OCI-LY1 (cell line): ENCODE data around the gene DIP2B.

Experiments
- H2AFZ ChIP-seq: fragments of 200-600 bp; sonication (generic), shearing (Covaris generic); 2 replicates; pipeline ENCODE4 v1.6.0; 2014; ENCODE audit warnings: antibody characterized with exemption, mild to moderate bottlenecking, low read length
- H3F3A ChIP-seq: fragments of 200-600 bp; sonication (generic), shearing (Covaris generic); 2 replicates; pipeline ENCODE4 v1.6.0; 2014; ENCODE audit warnings: mild to moderate bottlenecking, antibody characterized with exemption, low read length, moderate library complexity; ENCODE audit not compliant: insufficient read depth
- H3K27ac ChIP-seq: fragments of 200-600 bp; sonication (generic); 2 replicates; pipeline ENCODE4 v1.5.1; 2014; ENCODE audit warnings: low read length, mixed run types, mild to moderate bottlenecking, low read depth; ENCODE audit not compliant: poor library complexity, severe bottlenecking
- H3K27me3 ChIP-seq: fragments of 200-600 bp; sonication (generic); 2 replicates; pipeline ENCODE4 v1.6.0; 2014; ENCODE audit warnings: antibody characterized with exemption, mild to moderate bottlenecking, low read length, moderate library complexity; ENCODE audit not compliant: insufficient read depth
- H3K36me3 ChIP-seq: fragments of 200-600 bp; sonication (generic); 2 replicates; pipeline ENCODE4 v1.6.1; 2014; ENCODE audit warnings: mild to moderate bottlenecking, antibody characterized with exemption, low read length, moderate library complexity, mixed read lengths; ENCODE audit not compliant: insufficient read depth
- H3K4me1 ChIP-seq: fragments of 200-600 bp; sonication (generic); 2 replicates; pipeline ENCODE4 v1.5.1; 2014; ENCODE audit warnings: mild to moderate bottlenecking, low read length, moderate library complexity; ENCODE audit not compliant: insufficient read depth, severe bottlenecking
- H3K4me2 ChIP-seq: fragments of 200-600 bp; sonication (generic), shearing (Covaris generic); 2 replicates; pipeline ENCODE4 v1.6.1; 2014; ENCODE audit warnings: low read length
- H3K4me3 ChIP-seq: fragments of 200-600 bp; sonication (generic); 2 replicates; pipeline ENCODE4 v1.5.1; 2014; ENCODE audit warnings: low read length, low read depth, mild to moderate bottlenecking, mixed read lengths; ENCODE audit not compliant: poor library complexity, severe bottlenecking
- H3K79me2 ChIP-seq: fragments of 200-600 bp; shearing (Covaris generic); 2 replicates; pipeline ENCODE4 v1.6.1; 2016; ENCODE audit warnings: mixed run types, low read length, mixed read lengths; ENCODE audit not compliant: insufficient read depth
- H3K9ac ChIP-seq: fragments of 200-600 bp; sonication (generic), shearing (Covaris generic); 2 replicates; pipeline ENCODE4 v1.6.1; 2014; ENCODE audit warnings: mild to moderate bottlenecking, low read length, mixed read lengths
- H3K9me2 ChIP-seq: fragments of 200-600 bp; sonication (generic), shearing (Covaris generic); 2 replicates; pipeline ENCODE4 v1.6.1; 2014; ENCODE audit warnings: low read depth, mild to moderate bottlenecking, low read length, mixed read lengths
- H3K9me3 ChIP-seq: fragments of 200-600 bp; shearing (Covaris generic); 2 replicates; pipeline ENCODE4 v1.6.1; 2014; ENCODE audit warnings: low read length, mixed read lengths
- H4K20me1 ChIP-seq: fragments of 200-600 bp; sonication (generic), shearing (Covaris generic); 2 replicates; pipeline ENCODE4 v1.6.0; 2016; ENCODE audit warnings: mild to moderate bottlenecking, low read length; ENCODE audit not compliant: insufficient read depth
- EZH2 ChIP-seq: fragments of 200-600 bp; sonication (generic), shearing (Covaris generic); IDR thresholded peaks from 2 replicates; pipeline ENCODE4 v1.8.0; 2017; ENCODE audit warnings: borderline replicate concordance, mixed run types, mild to moderate bottlenecking, antibody characterized with exemption, low read length, moderate library complexity, mixed read lengths
- TF ChIP-seq, protein P1 (sequence below): fragments of 200-600 bp; sonication (generic), shearing (Covaris generic); IDR thresholded peaks from 2 replicates; pipeline ENCODE4 v1.5.1; 2017; ENCODE audit warnings: mild to moderate bottlenecking, antibody characterized with exemption, low read length, moderate library complexity, mixed read lengths

DIP2B gene

DNA sequence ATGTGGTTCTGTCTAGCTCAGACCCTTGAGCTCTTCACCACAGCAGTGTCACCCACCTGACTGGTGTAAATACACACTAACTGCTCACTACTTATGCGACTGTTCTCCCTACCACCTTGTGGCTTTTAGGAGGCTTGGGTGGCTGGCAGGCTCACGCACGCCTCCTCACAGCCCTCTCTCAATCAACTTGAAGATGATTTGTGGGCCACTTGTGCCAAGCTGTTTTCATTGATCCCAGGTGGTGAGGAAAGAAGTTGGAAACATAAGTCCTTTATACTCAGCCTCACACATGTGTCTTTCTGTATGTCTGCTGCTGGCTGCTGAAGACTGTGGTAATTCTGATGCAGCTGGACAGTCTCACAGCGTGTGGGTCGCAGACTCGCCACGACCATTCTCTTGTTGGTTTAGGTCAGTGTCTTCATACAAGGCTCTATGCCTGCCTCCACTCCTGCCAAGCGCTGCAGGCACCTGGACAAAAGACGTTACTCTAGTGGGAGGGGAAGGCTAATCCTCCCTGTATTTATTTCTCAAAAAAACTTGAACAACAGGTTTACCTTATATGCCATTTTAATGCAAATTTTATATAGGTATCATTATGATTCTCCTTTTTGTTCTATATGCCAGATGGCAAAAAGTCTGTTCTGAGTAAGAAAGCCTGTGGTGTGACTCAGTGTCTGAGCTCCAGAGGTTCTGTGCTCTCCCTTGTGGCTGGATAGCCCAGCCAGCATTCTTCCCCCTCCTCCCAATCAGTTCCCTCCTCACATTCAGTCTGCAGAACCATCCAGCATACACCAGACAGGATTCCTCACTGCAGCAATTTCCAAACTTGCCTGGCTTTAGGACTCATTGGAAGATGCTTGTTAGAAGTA, 115.6 kb downstream of the DIP2B start:
- no peak for TF ChIP-seq EZH2
- TF ChIP-seq, protein P1, sequence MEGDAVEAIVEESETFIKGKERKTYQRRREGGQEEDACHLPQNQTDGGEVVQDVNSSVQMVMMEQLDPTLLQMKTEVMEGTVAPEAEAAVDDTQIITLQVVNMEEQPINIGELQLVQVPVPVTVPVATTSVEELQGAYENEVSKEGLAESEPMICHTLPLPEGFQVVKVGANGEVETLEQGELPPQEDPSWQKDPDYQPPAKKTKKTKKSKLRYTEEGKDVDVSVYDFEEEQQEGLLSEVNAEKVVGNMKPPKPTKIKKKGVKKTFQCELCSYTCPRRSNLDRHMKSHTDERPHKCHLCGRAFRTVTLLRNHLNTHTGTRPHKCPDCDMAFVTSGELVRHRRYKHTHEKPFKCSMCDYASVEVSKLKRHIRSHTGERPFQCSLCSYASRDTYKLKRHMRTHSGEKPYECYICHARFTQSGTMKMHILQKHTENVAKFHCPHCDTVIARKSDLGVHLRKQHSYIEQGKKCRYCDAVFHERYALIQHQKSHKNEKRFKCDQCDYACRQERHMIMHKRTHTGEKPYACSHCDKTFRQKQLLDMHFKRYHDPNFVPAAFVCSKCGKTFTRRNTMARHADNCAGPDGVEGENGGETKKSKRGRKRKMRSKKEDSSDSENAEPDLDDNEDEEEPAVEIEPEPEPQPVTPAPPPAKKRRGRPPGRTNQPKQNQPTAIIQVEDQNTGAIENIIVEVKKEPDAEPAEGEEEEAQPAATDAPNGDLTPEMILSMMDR: no peak
- Histone ChIP-seq H3K9ac (no peak overlapping the region), H2AFZ (no peak overlapping the region), H3K4me1 (peaks cover 17% of the 10 kb centered on the region), H3K79me2 (no peaks in the 10 kb centered on the region), H3K36me3 (no peaks in the 10 kb centered on the region), H3F3A (no peaks in the 10 kb centered on the region), H3K4me2 (no peak overlapping the region), H3K9me2 (no peaks in the 10 kb centered on the region), H3K9me3 (no peaks in the 10 kb centered on the region), H3K4me3 (no peak overlapping the region), H3K27ac (no peak overlapping the region), H4K20me1 (no peaks in the 10 kb centered on the region), H3K27me3 (no peaks in the 10 kb centered on the region)

DNA sequence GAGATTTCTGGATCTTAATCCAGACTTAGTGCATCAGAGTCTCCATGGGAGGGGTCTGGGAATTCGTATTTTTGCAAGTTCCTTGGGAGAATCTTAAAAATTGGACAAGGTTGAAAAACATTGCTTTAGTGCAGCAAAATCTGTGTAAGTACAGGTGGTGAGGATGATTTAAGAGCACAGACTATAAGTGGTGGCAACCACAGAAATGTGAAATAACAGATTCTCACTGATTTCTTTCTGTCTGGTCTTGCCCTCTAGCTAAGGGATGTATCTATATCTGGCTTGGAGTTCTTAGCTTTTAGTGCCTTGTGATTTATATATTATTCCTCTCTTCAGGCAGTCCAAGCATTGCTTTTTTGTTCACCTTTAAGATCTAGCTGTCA, 116.2 kb downstream of the DIP2B start:
- H3K27me3 ChIP-seq: no peaks in the 10 kb centered on the region
- H3K9me2 ChIP-seq: no peaks in the 10 kb centered on the region
- no peak overlapping the region for H2AFZ ChIP-seq
- H3K4me3 ChIP-seq: no peak overlapping the region
- H4K20me1 ChIP-seq: no peaks in the 10 kb centered on the region
- no peak overlapping the region for H3K9ac ChIP-seq
- H3K79me2 ChIP-seq: no peaks in the 10 kb centered on the region
- TF ChIP-seq, protein P1: no peak
- no peak for TF ChIP-seq EZH2
- no peak overlapping the region for H3K4me2 ChIP-seq
- no peaks in the 10 kb centered on the region for H3K9me3 ChIP-seq
- no peaks in the 10 kb centered on the region for H3K36me3 ChIP-seq
- no peaks in the 10 kb centered on the region for H3F3A ChIP-seq
- no peak overlapping the region for H3K27ac ChIP-seq
- H3K4me1 ChIP-seq: peaks cover 24% of the 10 kb centered on the region

DNA sequence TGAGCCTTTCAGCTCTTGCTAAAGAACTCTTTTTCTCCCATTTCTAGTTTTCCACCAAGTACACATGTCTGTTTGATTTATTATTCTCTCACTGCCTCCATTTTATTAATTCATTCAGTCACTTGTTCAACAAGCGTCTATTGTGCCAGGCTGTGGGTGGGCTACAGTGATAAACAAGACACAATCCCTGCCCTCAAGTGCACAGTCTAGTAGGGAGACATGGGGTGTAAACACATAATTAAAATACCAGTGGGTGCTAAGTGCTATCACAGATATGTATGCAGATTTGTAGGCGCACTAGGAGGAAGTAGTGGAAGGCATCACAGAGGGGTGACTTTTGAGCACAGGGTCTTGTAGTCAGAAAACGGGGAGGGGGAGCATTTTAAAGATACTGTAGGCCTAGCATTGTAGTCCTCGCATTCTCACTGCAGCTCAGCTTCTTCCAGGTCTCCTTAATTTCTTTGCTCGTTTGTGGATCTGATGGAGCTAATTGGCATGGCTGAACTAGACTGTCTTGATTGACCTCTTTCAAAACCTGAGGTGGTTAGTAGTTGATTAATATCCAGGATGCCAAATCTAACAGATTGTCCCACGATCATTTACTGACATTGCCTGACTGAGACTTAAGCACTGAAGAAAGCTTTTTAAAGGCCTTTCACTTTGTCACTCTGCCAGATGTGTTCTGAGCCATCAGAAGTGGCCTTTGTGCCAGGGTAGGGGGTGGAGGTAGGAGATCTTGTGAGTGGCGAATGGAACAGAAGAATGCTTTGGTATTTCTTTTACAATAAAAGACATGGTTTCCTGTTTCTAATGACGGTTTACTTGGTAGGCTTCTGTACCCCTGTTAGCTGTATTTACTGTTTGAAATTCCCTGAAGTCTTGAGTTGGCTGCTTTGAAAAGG, 116.9 kb downstream of the DIP2B start:
- Histone ChIP-seq H2AFZ (no peak overlapping the region), H3K9ac (no peak overlapping the region), H4K20me1 (no peaks in the 10 kb centered on the region), H3K27ac (no peak overlapping the region), H3K27me3 (no peaks in the 10 kb centered on the region), H3K9me2 (no peaks in the 10 kb centered on the region), H3K9me3 (no peaks in the 10 kb centered on the region), H3K4me2 (no peak overlapping the region), H3K4me3 (no peak overlapping the region), H3K79me2 (no peaks in the 10 kb centered on the region), H3K36me3 (no peaks in the 10 kb centered on the region), H3F3A (no peaks in the 10 kb centered on the region), H3K4me1 (peaks cover 27% of the 10 kb centered on the region)
- TF ChIP-seq EZH2: no peak
- TF ChIP-seq, protein P1: no peak
